Measurements from ENCODE around the gene SAMD4B.
"Not testable (repeated sequence)": the region's sequence is repeated elsewhere in the genome, so short reads cannot be mapped to it uniquely, and the experiment has no call there.

Gene SAMD4B

DNA sequence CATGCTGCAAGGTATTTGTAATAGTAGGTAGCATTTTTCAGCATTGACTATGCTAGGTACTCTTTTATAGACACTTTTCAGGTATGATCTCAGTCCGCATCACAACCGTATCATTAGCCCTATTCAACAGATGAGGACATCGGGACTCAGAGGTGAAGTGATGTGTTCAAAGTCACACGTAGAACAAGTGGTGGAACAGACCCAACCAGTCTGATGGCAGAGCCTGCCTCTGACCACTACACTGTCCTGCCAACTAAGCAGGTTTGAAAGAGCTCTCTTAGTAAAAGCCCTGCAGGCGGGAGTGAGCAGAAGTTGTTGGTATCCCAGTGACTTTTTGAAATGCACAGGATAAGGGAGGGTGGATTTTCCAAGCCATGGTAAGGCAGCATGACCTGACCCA, 28.5 kb downstream of the SAMD4B start:
- no peak for DNase-seq (ENCODE audit: low spot score)

DNA sequence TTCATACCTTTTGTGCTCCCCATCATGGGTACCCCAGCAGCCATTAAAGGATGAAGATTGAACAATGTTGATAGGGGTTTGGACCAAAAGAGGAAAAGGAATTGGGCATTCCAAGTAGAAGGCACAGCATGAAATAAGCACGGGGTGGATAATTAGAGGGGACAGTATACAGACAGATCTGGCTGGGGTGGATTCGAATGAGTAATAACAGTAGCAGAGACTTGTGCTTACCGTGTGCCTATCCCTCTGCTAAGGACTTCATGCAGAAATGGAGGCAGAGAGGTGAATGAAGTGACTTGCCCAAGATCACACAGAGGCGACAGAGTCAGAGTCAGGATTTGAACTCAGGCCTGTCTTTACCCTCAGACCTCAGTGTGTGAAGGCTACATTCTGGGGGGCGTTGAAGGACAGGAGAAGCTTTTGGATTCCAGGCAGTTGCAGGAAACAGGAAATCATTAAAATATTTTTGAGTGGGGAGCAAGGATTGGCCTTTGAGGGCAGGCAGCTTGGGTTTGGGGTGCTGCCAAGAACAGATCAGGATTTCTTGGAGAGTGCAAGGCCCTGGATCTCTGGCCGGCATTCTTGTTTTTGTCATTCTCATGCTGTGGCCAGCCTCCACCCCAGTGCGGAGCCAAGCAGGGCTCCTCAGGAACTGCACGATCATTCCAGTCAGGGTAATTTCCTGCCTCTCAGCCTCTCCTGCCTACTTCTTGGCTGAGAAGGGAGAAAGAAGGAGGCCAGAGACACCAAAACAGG, 30.0 kb downstream of the SAMD4B start:
- peak; percentile 47 for DNase-seq (ENCODE audit: low spot score)

DNA sequence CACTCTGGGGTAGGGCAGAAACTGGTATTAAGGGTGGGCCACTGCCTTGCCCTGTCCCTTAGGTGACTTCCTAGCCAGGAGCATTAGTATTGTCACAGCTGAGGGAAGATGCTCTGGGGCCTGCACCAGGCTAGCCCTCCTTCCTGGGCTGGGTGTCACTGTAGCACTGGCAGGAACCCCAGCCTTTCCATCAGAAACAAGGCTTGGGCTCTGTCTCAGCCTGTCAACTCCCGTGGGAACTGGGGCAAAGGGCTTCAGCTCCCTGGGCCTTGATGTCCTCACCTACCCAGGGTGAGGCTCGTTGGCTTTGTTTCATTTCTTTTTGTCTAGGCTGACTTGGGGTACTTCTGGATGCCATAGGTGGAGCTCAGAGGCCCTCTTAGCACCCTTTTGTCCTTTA, 30.7 kb downstream of the SAMD4B start:
- no peak for DNase-seq (ENCODE audit: low spot score)

DNA sequence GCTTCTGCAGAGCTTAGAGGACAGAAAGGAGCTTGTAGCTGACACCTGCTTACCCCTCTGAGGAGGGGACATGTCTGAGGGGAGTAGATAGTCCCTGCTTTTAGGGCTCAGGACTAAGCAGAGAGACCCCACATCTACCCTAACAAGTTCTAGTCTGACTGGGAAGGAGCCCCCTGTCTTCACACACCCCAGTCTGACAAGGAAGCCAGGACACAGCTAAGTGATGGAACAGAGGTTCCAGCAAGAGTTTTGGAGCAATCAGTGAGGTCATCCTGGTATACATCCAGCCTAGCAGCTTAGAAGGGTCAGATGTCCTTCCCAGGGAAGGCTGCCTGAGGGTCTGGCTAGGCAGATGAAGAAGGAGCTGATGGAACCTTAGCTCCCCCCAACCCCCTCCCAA, 33.7 kb downstream of the SAMD4B start:
- no peak for DNase-seq (ENCODE audit: low spot score)

DNA sequence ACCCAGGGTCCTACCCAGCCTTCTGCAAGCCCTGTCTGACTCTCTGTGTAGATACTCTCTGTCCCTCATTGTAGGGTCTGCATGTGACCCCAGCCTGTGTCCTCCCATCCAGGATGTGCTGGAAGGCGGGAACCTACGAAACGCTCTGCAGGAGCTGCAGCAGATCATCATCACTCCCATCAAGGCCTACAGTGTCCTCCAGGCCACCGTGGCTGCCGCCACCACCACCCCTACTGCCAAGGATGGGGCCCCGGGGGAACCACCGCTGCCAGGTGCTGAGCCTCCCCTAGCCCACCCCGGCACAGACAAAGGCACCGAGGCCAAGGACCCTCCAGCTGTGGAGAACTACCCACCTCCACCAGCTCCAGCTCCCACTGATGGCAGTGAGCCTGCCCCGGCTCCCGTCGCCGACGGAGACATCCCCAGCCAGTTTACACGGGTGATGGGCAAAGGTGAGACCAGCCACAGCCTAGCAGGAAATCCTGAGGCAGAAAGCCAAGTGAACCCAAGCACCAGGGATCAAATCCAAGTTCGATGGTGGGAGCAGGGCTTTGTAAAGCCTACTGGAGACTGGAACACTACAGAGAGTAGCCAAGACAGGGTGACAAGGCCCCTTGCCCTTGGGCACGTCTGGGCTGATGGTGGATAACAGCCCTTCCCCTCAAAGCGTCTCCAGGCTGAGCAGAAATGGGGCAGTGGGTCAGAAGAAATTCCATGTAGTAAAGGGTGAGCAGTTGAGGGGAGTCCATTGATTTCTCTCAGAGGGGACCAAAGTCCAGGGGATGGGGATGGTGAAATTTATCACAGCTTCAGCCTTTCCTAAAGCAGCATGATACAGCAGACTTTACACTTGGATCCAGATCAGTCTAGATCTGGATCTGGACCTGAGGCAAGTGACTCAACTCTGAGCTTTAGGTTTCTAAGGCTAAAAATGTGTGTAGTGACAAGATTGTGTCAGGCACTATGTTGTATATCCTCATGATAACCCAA, 35.4 kb downstream of the SAMD4B start:
- DNase-seq (ENCODE audit: low spot score): no peak

DNA sequence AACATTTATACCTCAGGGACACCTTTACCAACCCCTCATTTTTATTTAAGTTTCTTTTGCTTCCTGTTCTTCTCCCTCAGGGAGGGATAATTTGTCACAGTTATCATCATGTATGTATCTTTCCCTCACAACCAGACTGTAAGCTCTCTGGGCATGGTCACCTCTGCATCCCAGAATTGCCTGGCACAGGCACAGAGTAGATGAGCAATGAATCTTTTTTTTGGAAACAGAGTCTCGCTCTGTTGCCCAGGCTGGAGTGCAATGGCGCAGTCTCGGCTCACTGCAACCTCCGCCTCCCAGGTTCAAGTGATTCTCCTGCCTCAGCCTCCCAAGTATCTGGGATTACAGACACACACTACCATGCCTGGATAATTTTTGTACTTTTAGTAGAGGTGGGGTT, 37.1 kb downstream of the SAMD4B start:
- DNase-seq (ENCODE audit: low spot score): not testable (repeated sequence)

DNA sequence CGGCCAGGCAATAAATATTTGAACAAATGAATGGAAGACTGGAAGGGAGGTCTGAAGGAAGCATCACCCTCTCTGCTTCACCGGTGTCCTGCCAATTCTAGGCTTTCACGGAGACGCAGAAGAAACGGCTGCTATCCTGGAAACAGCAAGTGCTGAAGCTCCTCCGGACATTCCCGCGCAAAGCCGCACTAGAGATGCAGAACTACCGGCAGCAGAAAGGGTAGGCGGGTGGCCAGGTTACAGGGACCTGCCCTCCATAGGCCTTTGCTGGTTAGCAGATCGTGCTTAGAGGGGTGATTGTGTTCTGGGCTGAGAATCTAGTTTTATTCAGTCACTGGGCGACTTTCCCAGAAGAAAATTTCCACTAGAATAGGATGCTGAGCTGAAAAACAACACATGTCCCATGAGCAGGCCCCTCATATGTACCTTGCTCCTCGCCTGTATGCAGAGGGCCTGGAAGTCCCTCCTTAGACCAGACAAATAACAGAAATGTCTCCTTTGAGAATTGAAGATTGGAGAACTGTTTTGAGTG, 37.7 kb downstream of the SAMD4B start:
- DNase-seq (ENCODE audit: low spot score): no peak

DNA sequence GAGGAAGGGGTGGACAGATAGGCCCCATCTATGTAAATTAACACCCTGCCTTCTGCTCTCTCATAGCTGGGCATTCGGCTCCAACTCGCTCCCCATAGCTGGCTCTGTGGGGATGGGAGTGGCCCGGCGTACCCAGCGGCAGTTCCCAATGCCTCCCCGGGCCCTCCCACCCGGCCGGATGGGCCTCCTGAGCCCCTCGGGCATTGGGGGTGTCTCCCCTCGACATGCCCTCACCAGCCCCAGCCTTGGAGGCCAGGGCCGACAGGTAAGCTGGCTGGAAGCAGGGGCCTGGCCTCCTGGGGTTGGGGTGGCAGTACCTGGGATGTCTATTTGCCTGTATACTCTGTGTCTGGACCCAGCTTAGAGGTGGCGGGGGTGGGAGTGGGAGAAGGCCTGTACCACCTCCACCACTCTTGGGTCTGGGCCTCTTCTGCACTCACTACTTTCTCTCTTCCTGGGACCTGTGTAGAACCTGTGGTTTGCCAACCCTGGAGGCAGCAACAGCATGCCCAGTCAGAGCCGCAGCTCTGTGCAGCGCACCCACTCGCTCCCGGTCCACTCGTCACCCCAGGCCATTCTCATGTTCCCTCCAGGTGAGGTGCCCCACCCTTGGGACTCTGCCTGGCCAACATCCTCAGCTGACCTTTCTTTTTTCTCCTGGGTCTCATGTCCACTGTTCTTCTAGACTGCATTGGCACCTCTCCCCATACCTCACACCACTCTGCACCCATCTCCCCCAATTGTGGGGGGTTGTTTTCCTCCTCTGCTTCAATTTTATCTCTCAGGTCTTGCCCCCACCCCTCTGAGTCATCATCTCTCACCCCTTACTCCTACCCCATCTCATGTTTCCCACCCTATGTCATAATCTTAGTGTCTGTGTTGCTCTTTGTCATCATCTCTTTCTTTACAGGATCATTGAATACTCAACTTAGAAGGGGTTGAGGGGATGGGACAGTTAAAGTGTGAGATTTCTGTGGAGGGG, 38.6 kb downstream of the SAMD4B start:
- no peak for DNase-seq (ENCODE audit: low spot score)

DNA sequence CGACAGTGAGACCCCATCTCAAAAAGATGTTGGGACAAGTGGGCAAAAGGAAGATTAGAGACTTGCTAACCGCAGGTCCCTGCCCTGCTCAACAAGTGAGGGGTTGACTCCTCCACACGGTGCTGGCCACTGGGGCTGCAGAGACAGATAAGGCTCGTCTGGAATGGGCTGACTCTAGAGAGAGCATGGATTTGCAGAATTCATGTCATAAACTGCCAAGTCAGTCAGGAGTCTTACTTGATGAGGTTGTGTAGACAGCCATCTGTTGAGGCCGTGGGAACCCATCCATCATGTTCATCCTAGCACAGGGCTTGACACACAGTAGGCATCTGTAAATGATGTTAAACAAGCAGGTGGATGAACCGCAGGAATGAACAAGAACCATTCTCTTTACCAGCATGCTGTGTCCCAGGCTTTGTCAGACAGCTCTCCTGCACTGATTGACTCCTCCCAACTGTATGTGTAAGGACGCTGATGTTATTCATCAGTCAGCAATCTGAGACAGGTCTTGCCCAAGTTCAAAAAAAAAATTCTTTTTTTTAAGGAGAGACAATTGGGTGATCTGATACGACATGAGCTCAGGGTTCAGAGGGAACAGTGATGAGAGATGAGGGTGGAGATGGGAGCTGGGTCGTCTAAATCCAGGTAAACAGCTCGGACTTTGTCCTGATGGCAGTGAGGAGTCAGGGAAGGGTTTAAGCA, 39.8 kb downstream of the SAMD4B start:
- DNase-seq (ENCODE audit: low spot score): no peak

DNA sequence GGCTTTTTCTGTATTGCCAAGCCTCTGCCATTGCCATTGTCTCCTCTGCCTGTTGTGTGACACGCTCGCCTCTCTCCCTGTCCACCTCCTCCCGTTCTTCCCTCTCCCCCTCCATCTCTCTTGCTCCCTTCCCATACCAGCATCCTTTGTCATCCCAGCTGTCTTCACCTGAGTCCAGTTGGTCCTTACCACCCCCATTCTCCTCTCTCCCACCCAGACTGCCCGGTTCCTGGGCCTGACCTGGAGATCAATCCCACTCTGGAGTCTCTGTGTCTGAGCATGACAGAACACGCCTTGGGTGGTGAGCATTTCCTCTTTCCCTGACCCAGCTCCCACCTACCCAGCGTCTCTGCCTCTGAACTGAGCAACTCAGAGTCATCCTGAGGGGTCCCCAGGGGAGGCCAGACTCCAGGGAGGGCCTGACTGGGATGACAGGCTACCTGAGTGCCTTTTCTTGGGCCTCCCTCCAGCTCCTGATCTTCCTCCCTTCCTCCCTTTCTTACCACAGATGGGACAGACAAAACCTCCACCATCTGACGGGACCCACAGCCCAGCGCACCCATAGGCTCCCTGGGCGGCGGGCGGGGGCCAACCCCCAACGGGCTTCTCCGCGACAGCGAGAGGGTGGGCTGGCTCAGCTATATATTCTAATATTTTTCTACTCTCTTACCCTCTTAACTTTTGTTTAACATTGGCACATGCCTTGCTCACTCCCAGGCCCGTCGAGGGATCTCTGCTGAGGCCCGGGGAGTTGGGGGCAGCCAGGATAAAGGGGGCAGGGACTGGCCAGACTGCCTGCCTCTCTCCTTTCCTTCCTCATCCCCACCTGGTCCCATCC, 41.0 kb downstream of the SAMD4B start:
- no peak for DNase-seq (ENCODE audit: low spot score)

DNA sequence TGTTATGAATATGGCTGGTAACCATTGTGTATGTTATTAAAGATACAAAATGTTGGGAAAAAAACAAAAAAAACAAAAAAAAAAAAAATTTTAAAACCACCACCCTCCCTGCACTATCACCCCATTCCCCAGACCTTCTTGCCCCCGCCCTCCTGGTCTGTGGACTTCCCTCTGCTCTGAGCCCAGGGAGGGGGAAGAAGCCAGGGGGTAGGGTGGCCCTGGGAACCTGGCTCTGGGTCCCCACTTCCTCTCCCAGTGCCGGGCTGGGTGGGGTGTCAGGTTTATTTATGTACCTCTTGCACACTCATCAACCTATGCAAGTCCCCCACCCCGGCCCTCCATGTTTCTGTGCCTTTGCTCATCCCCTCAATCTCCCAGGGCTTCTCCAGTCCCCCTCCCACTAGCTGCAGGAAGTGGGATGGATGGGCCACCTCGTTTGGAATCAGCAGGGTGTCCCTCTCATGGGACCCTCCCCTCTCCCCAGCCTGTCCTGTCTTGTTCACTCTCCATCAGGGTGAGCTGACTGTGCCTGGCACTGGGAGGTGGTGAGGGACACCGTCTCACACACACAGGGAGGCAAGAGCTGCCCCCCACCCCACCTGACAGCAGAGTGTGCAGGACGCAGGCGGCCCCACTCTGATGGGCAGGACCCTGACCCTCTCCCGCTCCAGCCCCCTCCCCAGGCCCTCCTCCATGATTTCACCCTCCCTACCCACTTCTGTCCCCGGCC, 42.8 kb downstream of the SAMD4B start:
- no peak for DNase-seq (ENCODE audit: low spot score)

DNA sequence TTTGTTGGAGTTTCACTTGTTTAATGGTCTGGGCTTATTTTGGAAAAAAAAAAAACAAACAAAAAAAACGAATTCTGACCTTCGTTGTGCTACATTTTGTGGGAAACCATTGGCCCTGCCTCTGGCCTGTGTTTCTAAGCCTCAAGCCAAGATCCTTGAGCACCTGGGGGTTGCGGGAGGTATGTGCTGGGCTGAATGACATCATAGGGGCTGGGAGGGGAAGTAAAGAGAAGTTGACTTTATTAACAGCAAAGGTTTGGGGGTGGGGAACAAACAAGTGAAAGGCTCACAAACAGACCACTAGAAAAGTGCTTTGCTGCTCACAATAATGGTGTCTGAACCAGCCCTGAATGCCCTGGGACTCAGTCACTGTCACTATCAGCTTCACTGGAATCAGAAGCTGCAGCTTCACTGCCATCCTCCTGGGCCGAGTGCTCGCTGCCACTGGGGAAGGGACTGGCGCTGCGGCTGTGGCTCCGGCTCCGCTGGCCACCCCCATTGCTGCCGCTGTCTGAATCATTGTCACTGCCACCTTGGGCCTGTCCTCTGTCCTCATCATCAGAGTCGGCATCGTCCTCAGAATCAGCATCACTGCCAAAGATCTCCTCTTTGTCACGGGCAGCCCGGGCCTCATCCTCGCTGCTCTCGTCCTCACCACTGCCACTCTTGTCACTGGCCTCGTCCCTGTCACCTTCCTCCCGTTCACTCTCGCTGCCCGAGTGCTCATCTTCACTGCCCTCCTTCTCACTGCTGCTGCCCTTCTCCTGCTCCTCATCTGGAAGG, 43.6 kb downstream of the SAMD4B start:
- DNase-seq (ENCODE audit: low spot score): no peak

DNA sequence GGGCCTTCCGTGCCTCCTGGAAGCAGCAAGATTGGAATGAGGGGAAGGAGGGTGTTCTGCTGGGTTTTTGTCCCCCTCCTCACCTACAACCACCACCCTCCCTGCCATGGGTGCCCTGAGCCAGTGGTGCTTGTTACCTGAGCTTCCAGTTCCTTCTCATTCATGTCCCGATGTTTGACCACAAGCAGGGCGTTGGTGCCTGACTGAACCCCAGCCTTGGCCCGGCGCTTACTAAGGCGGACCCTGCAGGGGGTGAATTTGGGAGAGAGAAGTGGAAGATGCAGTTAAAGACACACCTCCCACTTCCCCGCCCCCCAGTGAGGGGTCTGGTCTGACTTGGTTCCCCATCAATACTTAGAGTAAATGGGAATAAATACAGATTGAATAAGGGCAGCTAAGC, 44.3 kb downstream of the SAMD4B start:
- DNase-seq (ENCODE audit: low spot score): no peak

DNA sequence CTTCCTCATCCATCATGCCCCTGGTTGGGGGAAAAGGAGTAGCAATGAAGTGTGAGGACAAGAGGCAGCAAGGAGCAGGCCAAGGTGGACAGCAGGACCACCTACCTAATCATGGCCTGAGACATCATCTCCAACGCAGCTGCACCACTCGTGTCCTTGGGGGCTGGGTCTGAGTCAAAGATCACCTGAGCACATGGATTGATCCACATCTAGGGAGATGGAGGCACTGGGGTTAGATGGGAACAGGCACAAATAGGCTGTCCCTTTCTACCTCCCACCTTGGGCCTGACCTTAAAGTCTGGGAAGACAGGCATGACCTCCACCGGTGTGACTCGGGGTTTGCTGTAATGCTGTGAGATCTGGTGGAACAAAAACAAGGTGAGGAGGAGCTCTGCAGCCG, 46.4 kb downstream of the SAMD4B start:
- no peak for DNase-seq (ENCODE audit: low spot score)

DNA sequence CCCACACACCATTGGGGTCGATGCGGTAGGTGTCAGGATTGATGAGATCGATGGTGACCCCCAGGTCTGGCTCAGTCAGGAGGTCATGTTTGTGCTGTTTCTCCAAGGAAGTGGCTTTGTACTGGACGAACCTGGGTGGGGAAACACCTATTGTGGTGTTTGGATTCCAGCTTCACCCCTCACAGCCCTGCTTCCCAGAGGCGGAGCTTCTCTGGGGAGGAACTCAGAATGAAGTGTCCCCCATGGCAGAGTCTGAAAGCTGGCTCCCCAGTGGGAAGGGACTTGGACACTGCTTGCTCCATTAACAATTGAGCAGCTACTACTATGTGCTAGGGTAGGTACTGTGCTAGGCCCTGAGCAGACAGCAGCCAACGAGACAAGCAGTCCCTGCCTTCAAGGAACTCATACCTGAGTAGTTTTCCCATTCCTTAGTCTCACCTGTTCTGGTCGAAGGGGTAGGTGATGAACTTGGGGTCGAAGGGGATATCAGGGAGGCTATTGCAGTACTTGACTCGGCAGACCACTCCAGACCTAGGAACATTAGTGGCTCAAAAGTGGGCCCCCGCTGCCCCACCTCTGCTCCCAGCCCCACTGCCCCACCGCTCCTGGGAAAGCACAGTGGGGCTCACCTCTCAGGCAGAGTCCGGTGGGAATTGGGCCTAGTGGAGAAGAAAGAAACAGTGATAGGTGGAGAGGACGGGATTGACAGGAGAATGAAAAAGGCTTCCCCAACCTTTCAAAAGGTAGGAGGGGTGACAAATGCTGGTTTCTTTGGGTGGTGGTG, 47.6 kb downstream of the SAMD4B start:
- no peak for DNase-seq (ENCODE audit: low spot score)

DNA sequence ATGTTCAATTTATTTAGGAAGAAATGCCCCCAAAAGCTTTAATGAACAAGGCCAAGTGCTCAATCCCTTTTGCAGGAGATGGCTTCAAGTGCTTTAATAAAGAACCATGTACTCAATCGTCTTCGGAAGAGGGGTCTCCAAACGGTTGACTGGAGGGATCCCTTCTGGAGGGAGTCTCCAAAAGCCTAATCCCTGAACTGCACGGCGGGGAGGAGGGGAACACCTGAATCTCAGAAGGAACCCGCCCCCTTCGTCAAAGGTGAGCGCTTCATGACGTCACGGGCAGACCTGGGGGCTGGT, 48.2 kb downstream of the SAMD4B start:
- no peak for DNase-seq (ENCODE audit: low spot score)

DNA sequence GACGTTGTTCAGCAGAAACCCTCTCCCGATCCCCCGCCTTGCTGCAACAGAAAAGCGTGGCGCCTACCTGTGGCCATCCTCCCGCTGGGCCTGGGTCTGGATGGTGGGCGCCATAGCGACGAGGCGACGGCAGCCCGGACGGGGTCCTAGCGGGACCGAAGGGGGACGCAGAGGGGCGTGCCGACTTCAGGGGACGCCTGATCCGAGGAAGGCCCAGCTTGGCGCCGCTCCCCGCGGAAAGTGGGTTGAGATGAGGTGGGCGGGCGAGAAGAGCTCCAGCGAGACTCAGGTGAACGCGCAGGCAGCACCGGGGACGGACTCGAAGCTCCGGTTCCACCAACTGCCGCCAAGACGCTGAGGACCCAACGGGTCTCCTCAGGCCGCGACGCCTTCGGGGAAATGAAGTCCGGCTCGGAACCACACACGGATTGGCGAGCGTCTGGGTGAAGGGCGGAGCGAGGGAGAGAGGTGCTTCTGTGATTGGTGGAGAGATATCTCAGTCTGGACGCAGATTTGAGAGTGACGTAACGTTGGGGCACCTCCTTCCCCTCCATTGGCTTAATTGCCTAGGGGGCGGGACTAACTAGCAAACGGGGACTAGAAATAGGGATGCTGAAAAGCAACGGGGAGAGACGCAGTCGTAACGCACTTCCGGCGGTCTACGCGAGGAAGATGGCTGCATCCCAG, 48.7 kb downstream of the SAMD4B start, which contains the start of the genes MED29 and PAF1:
MED29 (plus strand) TSS at position 628 of the 687 bp plus-strand sequence; CDS start at position 673, 45 bp downstream.
PAF1 (minus strand) TSS at position 356 of the 687 bp plus-strand sequence; CDS start at position 114, 242 bp downstream.
- DNase-seq (ENCODE audit: low spot score): peak; percentile 100

All from kidney capillary endothelial cell (primary cell).